HG03521 (cell line): ENCODE data around the gene PKN2.

ENCODE experiments used
- ATAC-seq: cut with Tn5 transposase; IDR thresholded peaks from one replicate; pipeline ENCODE4 v1.9.1; 2021; ENCODE audit warnings: mild to moderate bottlenecking, moderate library complexity; ENCODE audit not compliant: unreplicated experiment

PKN2 gene

GRCh38 chr1:88731475-88732269 lies 47.6 kb downstream of the PKN2 start:
- ATAC-seq: no peak

- no peak for ATAC-seq
These were observed 51.3 kb downstream of the PKN2 start for GRCh38 chr1:88735382-88735781.

- no peak for ATAC-seq
These were observed 51.8 kb downstream of the PKN2 start for GRCh38 chr1:88735909-88736308.

GRCh38 chr1:88736633-88737248 lies 52.7 kb downstream of the PKN2 start:
- no peak for ATAC-seq

- ATAC-seq: no peak
These were observed 53.4 kb downstream of the PKN2 start for GRCh38 chr1:88737338-88737927.

- no peak for ATAC-seq
These were observed 56.7 kb downstream of the PKN2 start for GRCh38 chr1:88740784-88741183.

GRCh38 chr1:88741413-88741812 lies 57.3 kb downstream of the PKN2 start:
- no peak for ATAC-seq

- ATAC-seq: no peak
These were observed 58.5 kb downstream of the PKN2 start for GRCh38 chr1:88742531-88742930.

- no peak for ATAC-seq
These were observed 60.1 kb downstream of the PKN2 start for GRCh38 chr1:88744142-88744541.

- no peak for ATAC-seq
These were observed 62.8 kb downstream of the PKN2 start for GRCh38 chr1:88746916-88747315.

- ATAC-seq: no peak
These were observed 67.6 kb downstream of the PKN2 start for GRCh38 chr1:88751714-88752113.

- no peak for ATAC-seq
These were observed 69.4 kb downstream of the PKN2 start for GRCh38 chr1:88753506-88753905.

- ATAC-seq: no peak
These were observed 79.8 kb downstream of the PKN2 start for GRCh38 chr1:88763649-88764406.

GRCh38 chr1:88768187-88768586 lies 84.1 kb downstream of the PKN2 start:
- no peak for ATAC-seq

GRCh38 chr1:88768816-88769215 lies 84.7 kb downstream of the PKN2 start:
- ATAC-seq: no peak

- no peak for ATAC-seq
These were observed 89.6 kb downstream of the PKN2 start for GRCh38 chr1:88773540-88774150.

GRCh38 chr1:88774151-88774556 lies 90.1 kb downstream of the PKN2 start:
- no peak for ATAC-seq

GRCh38 chr1:88777604-88778149 lies 93.6 kb downstream of the PKN2 start:
- ATAC-seq: no peak

GRCh38 chr1:88779880-88780279 lies 95.8 kb downstream of the PKN2 start:
- no peak for ATAC-seq

GRCh38 chr1:88780485-88780884 lies 96.4 kb downstream of the PKN2 start:
- no peak for ATAC-seq

GRCh38 chr1:88783145-88783544 lies 99.1 kb downstream of the PKN2 start:
- ATAC-seq: no peak
